GM18858 (cell line): ENCODE results near the gene TNKS2.

Experiments
- ATAC-seq: cut with Tn5 transposase; IDR thresholded peaks from one replicate; pipeline ENCODE4 v1.9.1; 2021; ENCODE audit not compliant: unreplicated experiment

TNKS2 gene

GRCh38 chr10:91907914-91908336 is 109.7 kb downstream of the TNKS2 start:
- ATAC-seq: peak; percentile 6

DNA sequence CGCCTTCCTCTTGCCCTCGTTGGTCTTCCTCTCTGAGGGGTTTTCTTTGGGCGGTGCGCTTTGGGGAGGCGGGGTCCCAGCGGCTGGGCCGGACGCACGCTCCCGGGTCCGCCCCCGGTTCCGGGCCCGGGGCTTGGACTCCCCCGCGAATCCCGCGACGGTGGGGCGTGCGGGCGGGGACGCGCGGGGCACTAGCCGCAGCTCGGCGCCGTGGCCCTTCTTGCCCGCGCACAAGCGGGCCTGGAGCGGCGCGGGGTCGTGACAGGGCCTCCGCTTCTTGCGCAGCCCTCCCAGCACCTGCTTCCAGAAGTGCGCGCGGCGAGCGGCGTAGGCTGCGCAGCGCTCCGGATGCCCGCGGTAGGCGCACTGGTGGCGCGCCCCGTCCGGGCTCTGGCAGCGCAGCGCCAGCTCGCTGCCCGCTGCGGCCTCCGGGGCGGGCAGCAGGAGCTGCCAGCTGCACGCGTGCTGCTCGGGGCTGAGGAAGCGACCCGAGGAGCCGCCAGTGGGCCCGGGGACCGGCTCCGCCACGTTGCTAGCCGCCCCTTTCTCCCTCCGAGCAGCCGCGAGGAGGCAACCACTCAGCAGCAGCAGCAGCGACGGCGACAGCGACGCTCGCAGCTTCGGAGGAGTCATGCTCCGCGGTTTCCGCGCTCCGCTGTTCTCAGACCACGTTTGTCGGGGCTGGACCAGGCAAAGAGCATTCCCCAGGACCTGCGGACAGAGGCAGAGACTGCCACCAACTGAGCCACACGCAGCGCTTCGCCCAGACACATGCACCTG is 110.3 kb downstream of the TNKS2 start:
- peak; percentile 86 for ATAC-seq

GRCh38 chr10:91909117-91909677 is 111.0 kb downstream of the TNKS2 start, which contains the start of gene FGFBP3:
FGFBP3 (minus strand) TSS chr10:91909486; CDS start chr10:91908969, 517 bp downstream.
- no peak for ATAC-seq

DNA sequence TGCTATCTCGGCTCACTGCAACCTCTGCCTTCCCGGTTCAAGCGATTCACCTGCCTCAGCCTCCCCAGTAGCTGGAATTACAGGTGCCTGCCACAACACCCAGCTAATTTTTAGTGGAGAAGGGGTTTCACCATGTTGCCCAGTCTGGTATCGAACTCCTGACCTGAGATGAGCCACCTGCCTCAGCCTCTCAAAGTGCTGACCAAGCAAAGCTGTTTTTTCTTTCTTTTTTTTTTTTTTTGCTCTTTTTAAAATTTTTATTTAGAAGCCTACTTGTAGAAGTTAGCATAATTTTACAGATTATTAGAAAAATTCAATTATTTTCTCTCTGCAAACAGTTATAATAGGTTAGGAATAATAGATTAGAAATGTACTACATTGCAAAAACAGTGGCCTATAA is 112.2 kb downstream of the TNKS2 start:
- ATAC-seq: no peak
